Measurements from ENCODE around the gene ROM1. TPM values are rescaled to one million over a fixed set of nuclear protein-coding genes. Genes with fewer than 3 reads are reported as not detected.

ROM1 gene
- total and polyA plus RNA-seq, 2 donors (not counting 3 experiments of a cell fraction or from before 2014, with no cell fraction given): 5.3 to 8.8 TPM

- dilution Hi-C loops (cut with MboI; ENCODE audit: extremely low pct_ligation_motif_present, low sequenced_read_pairs) (no loop called here), intact Hi-C loops (cut with micrococcal nuclease) (no loop called here)
- Histone ChIP-seq H3K79me2 (ENCODE audit: control insufficient read depth, insufficient read depth, low read length) (peaks cover 21% of the 10 kb centered on the region), H4K20me1 (replicated peaks; ENCODE audit: control insufficient read depth, extremely low read depth, insufficient read depth, low read length) (no peaks in the 10 kb centered on the region), H3K4me3 (replicated peaks in 1 of 3; ENCODE audit: insufficient read depth in 1 of 3, low read depth in 1 of 3, low read length in 3 of 3) (no peak overlapping the region), H3K27ac (ENCODE audit: insufficient read depth, low read depth, low read length) (peak overlapping the region; percentile 99), H3K4me2 (ENCODE audit: insufficient read depth, low read length) (no peak overlapping the region), H3K4me1 (ENCODE audit: control insufficient read depth, extremely low read depth, insufficient read depth, low read length) (peaks cover 41% of the 10 kb centered on the region), H3K27me3 (ENCODE audit: control insufficient read depth in 2 of 2, insufficient read depth in 2 of 2, low read length in 2 of 2) (no peaks in the 10 kb centered on the region), H3K36me3 (ENCODE audit: control insufficient read depth in 2 of 2, extremely low read depth in 1 of 2, insufficient read depth in 2 of 2, low read length in 2 of 2) (peaks cover 0 to 6% of the 10 kb centered on the region in 2 experiments), H3K9me1 (replicated peaks; ENCODE audit: control insufficient read depth, extremely low read depth, insufficient read depth, low read length) (no peaks in the 10 kb centered on the region), H3K9ac (replicated peaks; ENCODE audit: extremely low read depth, insufficient read depth, low read length) (no peak overlapping the region), H3K9me3 (replicated peaks; ENCODE audit: control insufficient read depth, insufficient read depth, low read length) (no peaks in the 10 kb centered on the region), H2AFZ (ENCODE audit: low read depth, low read length) (no peak overlapping the region)
- POLR2A ChIA-PET: interaction anchor here (2.0 kb wide), 1 partner anchor 13 kb away, joined by 5 read pairs; the partner anchor contains the start of gene TUT1
- FAIRE-seq (no peak), DNase-seq (ENCODE audit: low read depth, low spot score) (no peak)
- no TSS peak for BruUV-seq (replicated peaks)
- TF ChIP-seq JUN (IDR thresholded peaks at IDR 0.05; ENCODE audit: borderline replicate concordance, insufficient read depth, insufficient read length, low read depth): no peak
- TF ChIP-seq POLR2AphosphoS5 (IDR thresholded peaks at IDR 0.05; ENCODE audit: insufficient read depth, low read depth, low read length): no peak
- no peak for TF ChIP-seq MYC (IDR thresholded peaks at IDR 0.05; ENCODE audit: low read depth, low read length)
- no peak for TF ChIP-seq POLR2A (IDR thresholded peaks at IDR 0.05; ENCODE audit: low read depth, low read length)
- TF ChIP-seq GATA2 (IDR thresholded peaks at IDR 0.05; ENCODE audit: insufficient read depth, insufficient read length, low read depth, low read length): no peak
- no peak for TF ChIP-seq CTCF (IDR thresholded peaks at IDR 0.05; ENCODE audit: extremely low read depth in 1 of 2, insufficient read depth in 1 of 2, low read depth in 1 of 2, low read length in 2 of 2)
- TF ChIP-seq EZH2 (IDR thresholded peaks at IDR 0.05; ENCODE audit: borderline replicate concordance, low read depth, low read length, severe bottlenecking): no peak
- TF ChIP-seq FOS (IDR thresholded peaks at IDR 0.05; ENCODE audit: borderline replicate concordance, insufficient read depth, low read length): no peak
- TF ChIP-seq MAX (IDR thresholded peaks at IDR 0.05; ENCODE audit: insufficient read depth, insufficient read length): no peak
- CTCF ChIA-PET: interaction anchor here (1.0 to 2.9 kb wide), 3 partner anchors 11 to 154 kb away, joined by 3 to 31 read pairs (median 5); partner anchors contain the start of gene TUT1
Measured at GRCh38 chr11:62578541-62578940, 34.5 kb upstream of the ROM1 start.

All from endothelial cell of umbilical vein (primary cell).